Naive thymus-derived CD4-positive, alpha-beta T cell (primary cell): Measurements from ENCODE around the gene PSD2. TPM values are rescaled to one million over a fixed set of nuclear protein-coding genes. Genes with fewer than 3 reads are reported as not detected.
A peak's percentile ranks its signal among the peaks of the same experiment; 100 is the strongest.

Source experiments
- ATAC-seq: fragments of 150-1000 bp; cut with Tn5 transposase; 2 replicates; pipeline ENCODE4 v1.10.0; 2021; ENCODE audit warnings: mild to moderate bottlenecking, moderate library complexity
- CTCF ChIA-PET: fragments of 350-600 bp; sonication (Branson Sonifier 250); formaldehyde crosslinking; loops from one replicate; lab custom pipeline; 2021; ENCODE audit warnings: antibody characterized with exemption; lab: Charles Lee
- POLR2A ChIA-PET: fragments of 350-600 bp; sonication (Branson Sonifier 250); formaldehyde crosslinking; loops from one replicate; lab custom pipeline; 2021; ENCODE audit warnings: antibody characterized with exemption, inconsistent platforms; lab: Charles Lee
- DNase-seq, 9 donors: peaks; one replicate each; pipeline versions ENCODE4 v3.0.0 to v3.0.0-alpha.2; 2020 to 2022; ENCODE audit warnings: mixed read lengths in 1 of 9
- H3K27ac ChIP-seq: one replicate; pipeline ENCODE4 v1.7.0; 2013; ENCODE audit warnings: mild to moderate bottlenecking, low read depth, low read length, moderate library complexity
- H3K27me3 ChIP-seq, 2 donors: one replicate each; pipeline ENCODE4 v1.7.0; 2013; ENCODE audit warnings: low read length in 2 of 2, mild to moderate bottlenecking in 2 of 2, moderate library complexity in 2 of 2; ENCODE audit not compliant: control insufficient read depth in 2 of 2, insufficient read depth in 2 of 2
- H3K36me3 ChIP-seq, 3 experiments: 1 replicate in 2 of 3; 2 replicates in 1 of 3; pipeline ENCODE4 v1.7.0; 2013; ENCODE audit warnings: low read length in 3 of 3, mild to moderate bottlenecking in 3 of 3, moderate library complexity in 1 of 3; ENCODE audit not compliant: insufficient read depth in 3 of 3, control insufficient read depth in 2 of 3
- H3K4me1 ChIP-seq, 2 donors: one replicate each; pipeline ENCODE4 v1.7.0; 2013; ENCODE audit warnings: low read length in 2 of 2, mild to moderate bottlenecking in 2 of 2, moderate library complexity in 1 of 2; ENCODE audit not compliant: control insufficient read depth in 2 of 2, insufficient read depth in 2 of 2
- H3K4me3 ChIP-seq: 2 replicates; pipeline ENCODE4 v1.7.0; 2013; ENCODE audit warnings: mild to moderate bottlenecking, low read length
- H3K9me3 ChIP-seq, 3 experiments: 1 replicate in 2 of 3; 2 replicates in 1 of 3; pipeline ENCODE4 v1.7.0; 2013; ENCODE audit warnings: low read length in 3 of 3; ENCODE audit not compliant: control insufficient read depth in 2 of 3
- H3K27ac Mint-ChIP-seq, 9 donors: one replicate each; pipeline ENCODE4 v1.8.0; 2020 to 2022; ENCODE audit warnings: mixed read lengths in 9 of 9, mild to moderate bottlenecking in 8 of 9, moderate library complexity in 5 of 9, inconsistent platforms in 2 of 9
- H3K27me3 Mint-ChIP-seq, 5 donors: one replicate each; pipeline ENCODE4 v1.8.0; 2021 to 2022; ENCODE audit warnings: mixed read lengths in 5 of 5, mild to moderate bottlenecking in 1 of 5
- H3K36me3 Mint-ChIP-seq, 5 donors: one replicate each; pipeline ENCODE4 v1.8.0; 2020 to 2022; ENCODE audit warnings: mixed read lengths in 5 of 5, mild to moderate bottlenecking in 3 of 5, inconsistent platforms in 1 of 5
- H3K4me1 Mint-ChIP-seq, 7 donors: one replicate each; pipeline ENCODE4 v1.8.0; 2020 to 2022; ENCODE audit warnings: mixed read lengths in 7 of 7, mild to moderate bottlenecking in 3 of 7, inconsistent platforms in 1 of 7
- H3K4me3 Mint-ChIP-seq, 10 donors: one replicate each; pipeline ENCODE4 v1.8.0; 2020 to 2022; ENCODE audit warnings: mild to moderate bottlenecking in 10 of 10, mixed read lengths in 10 of 10, moderate library complexity in 6 of 10, inconsistent platforms in 2 of 10
- H3K9me3 Mint-ChIP-seq, 11 donors: one replicate each; pipeline ENCODE4 v1.8.0; 2020 to 2022; ENCODE audit warnings: mixed read lengths in 11 of 11, mild to moderate bottlenecking in 4 of 11, inconsistent platforms in 1 of 11, moderate library complexity in 1 of 11
- intact Hi-C, 2 donors: fragments of 100-400 bp; cut with micrococcal nuclease; formaldehyde crosslinking; loops; one replicate each; pipeline ENCODE4 v1.15.1; 2023
- polyA plus RNA-seq, 2 donors: library from polyadenylated mRNA; unstranded; fragments of 300-500 nt; fragmentation: Illumina TruSeq; gene quantifications; one replicate each; pipeline ENCODE4 v1.2.3, GENCODE V29; 2021
- total RNA-seq, 6 experiments: library from RNA in 5 of 6; stranded (reverse) in 5 of 6; gene quantifications; 1 replicate in 5 of 6; 2 replicates in 1 of 6; pipeline ENCODE4 v1.2.3 and lab custom pipeline; 2021 to 2026

PSD2 gene
- total and polyA plus RNA-seq, 7 experiments from 2014 or later, result 0.05 to 0.42 TPM; not detected in 5

DNA sequence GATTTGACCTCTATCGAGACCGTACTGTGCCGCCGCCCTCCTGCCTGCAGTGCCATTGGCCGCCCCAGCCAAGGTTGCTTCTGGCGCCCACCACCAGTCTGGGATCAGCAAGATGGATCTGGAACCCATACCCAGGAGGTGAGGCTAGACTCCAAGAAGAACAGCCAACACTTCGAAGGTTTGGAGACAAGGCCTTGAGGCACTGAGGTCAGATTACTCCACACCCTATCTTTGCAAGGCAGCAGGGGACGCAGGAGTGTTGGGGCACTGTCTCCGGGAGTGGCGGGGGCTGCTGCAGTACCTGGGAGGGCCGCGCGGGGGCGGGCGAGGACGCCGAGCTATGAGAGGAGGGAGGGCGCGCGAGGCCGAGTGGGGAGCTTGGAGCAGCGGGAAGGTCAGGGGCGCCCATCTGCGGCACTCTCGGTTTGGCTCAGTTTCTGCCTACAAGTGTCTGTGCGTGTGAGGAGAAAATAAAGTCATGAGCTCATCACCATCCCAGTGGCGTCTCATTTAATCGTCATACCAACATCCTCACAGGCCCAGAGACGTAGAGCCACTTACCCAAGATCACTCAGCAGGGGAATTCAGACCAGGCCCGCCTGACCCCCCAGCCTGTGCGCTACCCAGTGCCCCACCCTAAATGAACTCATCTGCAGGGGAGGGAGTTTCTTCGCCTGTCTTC lies 20.5 kb upstream of the PSD2 start:
- Histone ChIP-seq H3K36me3 (no peaks in the 10 kb centered on the region), H3K27me3 (no peaks in the 10 kb centered on the region), H3K27ac (no peak overlapping the region), H3K9me3 (no peaks in the 10 kb centered on the region), H3K4me1 (no peaks in the 10 kb centered on the region), H3K4me3 (no peak overlapping the region)
- CTCF ChIA-PET, result interaction anchor here (0.6 to 1.4 kb wide), 9 partner anchors 10 to 879 kb away, joined by 3 to 8 read pairs (median 4); no protein-coding TSS in a partner anchor
- ATAC-seq (peak; percentile 94), DNase-seq (peak; percentile 55 to 85 (median 73))
- POLR2A ChIA-PET, result no interaction called here
- peaks cover 0 to 9% (median 0%) of the 10 kb centered on the region in 7 donors for H3K4me1 Mint-ChIP-seq
- H3K27ac Mint-ChIP-seq, result no peak overlapping the region
- peak overlapping the region in 5 of 10 donors; percentile 33 to 61 (median 41) for H3K4me3 Mint-ChIP-seq
- H3K9me3 Mint-ChIP-seq, result peaks cover 0 to 2% (median 0%) of the 10 kb centered on the region in 11 donors
- intact Hi-C loops, result no loop called here
- H3K36me3 Mint-ChIP-seq, result no peaks in the 10 kb centered on the region
- H3K27me3 Mint-ChIP-seq, result peaks cover 0 to 39% (median 0%) of the 10 kb centered on the region in 5 donors

DNA sequence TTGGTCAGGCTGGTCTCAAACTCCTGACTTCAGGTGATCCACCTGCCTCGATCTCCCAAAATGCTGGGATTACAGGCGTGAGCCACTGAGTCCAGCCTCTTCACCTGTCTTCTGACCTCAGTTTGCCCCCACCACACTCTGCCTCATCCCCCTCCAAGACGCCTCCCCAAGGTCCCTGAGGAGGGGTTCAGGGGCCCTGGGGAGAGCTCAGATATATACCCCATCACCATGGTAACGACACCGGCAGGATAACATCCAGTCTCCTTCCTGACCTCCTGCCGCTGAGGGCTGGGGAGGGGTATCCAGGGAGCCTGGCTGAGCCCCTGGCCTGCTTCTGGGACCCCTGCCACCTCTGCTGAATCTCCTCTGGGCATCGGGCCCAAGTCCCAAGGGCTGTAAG lies 19.7 kb upstream of the PSD2 start:
- H3K27me3 Mint-ChIP-seq, result peaks cover 0 to 42% (median 0%) of the 10 kb centered on the region in 5 donors
- H3K4me3 ChIP-seq, result no peak overlapping the region
- peaks cover 0 to 9% (median 0%) of the 10 kb centered on the region in 7 donors for H3K4me1 Mint-ChIP-seq
- H3K36me3 ChIP-seq, result no peaks in the 10 kb centered on the region
- H3K36me3 Mint-ChIP-seq, result no peaks in the 10 kb centered on the region
- no peaks in the 10 kb centered on the region for H3K27me3 ChIP-seq
- H3K4me3 Mint-ChIP-seq, result peak overlapping the region in 1 of 10 donors; percentile 61
- no peak overlapping the region for H3K27ac Mint-ChIP-seq
- ChIA-PET CTCF (interaction anchor here (0.5 to 1.4 kb wide), 5 partner anchors 11 to 193 kb away, joined by 3 to 8 read pairs (median 4); no protein-coding TSS in a partner anchor), POLR2A (interaction anchor here (0.6 kb wide), 1 partner anchor 271 kb away, joined by 5 read pairs; no protein-coding TSS in a partner anchor)
- ATAC-seq, result no peak
- intact Hi-C loops, result no loop called here
- no peaks in the 10 kb centered on the region for H3K9me3 ChIP-seq
- H3K4me1 ChIP-seq, result no peaks in the 10 kb centered on the region
- peaks cover 0 to 2% (median 0%) of the 10 kb centered on the region in 11 donors for H3K9me3 Mint-ChIP-seq
- DNase-seq, result no peak
- H3K27ac ChIP-seq, result no peak overlapping the region

DNA sequence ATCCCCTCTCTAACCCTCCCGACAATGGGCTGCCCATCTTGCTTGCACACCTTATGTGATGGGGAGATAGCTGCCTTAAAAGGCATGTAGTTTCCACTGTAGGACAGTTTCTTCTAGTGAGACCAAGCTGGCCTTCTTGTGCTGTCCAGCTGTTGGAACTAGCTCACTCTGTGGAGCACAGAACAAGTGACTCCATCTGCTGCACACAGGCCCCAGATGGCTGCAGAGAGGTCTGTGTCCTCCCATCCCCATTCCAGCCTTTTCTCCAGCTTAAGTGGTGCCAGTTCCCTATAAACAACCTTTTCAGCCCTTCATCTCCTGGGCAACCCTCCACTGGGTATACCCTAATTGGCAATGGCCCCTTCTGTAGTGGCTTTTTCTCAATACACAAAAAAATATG lies 18.7 kb upstream of the PSD2 start:
- Mint-ChIP-seq H3K4me3 (no peak overlapping the region), H3K9me3 (peaks cover 0 to 2% (median 0%) of the 10 kb centered on the region in 11 donors), H3K36me3 (no peaks in the 10 kb centered on the region), H3K27ac (peak overlapping the region in 2 of 9 donors; percentile 10 to 41), H3K27me3 (peaks cover 0 to 44% (median 0%) of the 10 kb centered on the region in 5 donors), H3K4me1 (peaks cover 0 to 9% (median 0%) of the 10 kb centered on the region in 7 donors)
- POLR2A ChIA-PET, result no interaction called here
- DNase-seq, result no peak
- Histone ChIP-seq H3K4me1 (no peaks in the 10 kb centered on the region), H3K9me3 (no peaks in the 10 kb centered on the region), H3K27me3 (no peaks in the 10 kb centered on the region), H3K36me3 (no peaks in the 10 kb centered on the region), H3K27ac (no peak overlapping the region), H3K4me3 (no peak overlapping the region)
- CTCF ChIA-PET, result interaction anchor here (0.6 to 1.2 kb wide), 3 partner anchors 10 to 370 kb away, joined by 3 to 5 read pairs (median 3); no protein-coding TSS in a partner anchor
- intact Hi-C loops, result no loop called here
- ATAC-seq, result no peak

DNA sequence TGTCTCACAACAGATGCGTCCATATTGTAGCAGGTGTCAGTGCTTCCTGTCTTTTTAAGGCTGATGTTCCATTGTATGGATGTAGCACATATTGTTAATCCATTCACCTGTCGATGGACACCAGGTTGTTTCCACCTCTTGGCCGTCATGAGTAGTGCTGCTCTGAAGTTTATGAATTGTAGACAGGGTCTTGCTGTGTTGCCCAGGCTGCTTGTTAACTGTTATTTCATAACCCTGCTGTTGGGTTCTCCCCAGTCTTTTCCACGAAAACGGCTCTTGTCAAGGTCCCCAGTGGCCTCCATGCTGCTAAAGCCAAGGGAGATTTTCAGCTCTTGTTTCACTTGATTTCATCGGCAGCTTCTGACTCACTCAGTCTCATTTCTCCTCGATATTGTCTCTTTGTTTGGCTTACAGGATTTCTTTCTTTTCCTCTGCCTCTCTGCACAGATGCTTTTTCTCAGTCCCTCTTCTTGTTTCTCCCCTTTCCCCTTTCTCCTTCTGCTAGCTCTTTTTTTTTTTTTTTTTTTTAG lies 12.1 kb upstream of the PSD2 start:
- CTCF ChIA-PET, result interaction anchor here (0.8 kb wide), 1 partner anchor 298 kb away, joined by 3 read pairs; no protein-coding TSS in a partner anchor
- Mint-ChIP-seq H3K9me3 (peaks cover 0 to 2% (median 0%) of the 10 kb centered on the region in 11 donors), H3K27ac (no peak overlapping the region)

DNA sequence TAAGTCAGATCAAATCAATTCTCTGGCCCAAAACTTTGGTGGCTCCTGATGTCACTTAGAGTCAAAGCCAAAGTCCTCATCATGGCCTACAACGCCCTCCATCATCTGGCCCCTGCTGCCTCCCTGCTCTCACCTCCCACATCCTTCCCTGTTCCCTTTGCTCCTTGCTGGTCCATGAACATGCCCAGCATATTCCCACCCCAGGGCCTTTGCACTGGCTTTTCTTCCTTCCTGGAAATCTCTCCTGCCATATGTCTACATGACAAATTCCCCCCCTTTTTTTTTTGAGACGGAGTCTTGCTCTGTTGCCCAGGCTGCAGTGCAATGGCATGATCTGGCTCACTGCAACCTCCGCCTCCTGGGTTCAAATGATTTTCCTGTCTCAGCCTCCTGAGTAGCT lies 11.1 kb upstream of the PSD2 start:
- ChIA-PET CTCF (no interaction called here), POLR2A (no interaction called here)
- Mint-ChIP-seq H3K36me3 (no peaks in the 10 kb centered on the region), H3K27me3 (peaks cover 15 to 38% (median 25%) of the 10 kb centered on the region in 5 donors), H3K27ac (no peak overlapping the region), H3K4me1 (peaks cover 0 to 7% (median 0%) of the 10 kb centered on the region in 7 donors), H3K4me3 (no peak overlapping the region), H3K9me3 (peaks cover 0 to 2% (median 0%) of the 10 kb centered on the region in 11 donors)
- H3K27ac ChIP-seq, result no peak overlapping the region
- peaks cover 0 to 6% of the 10 kb centered on the region in 2 donors for H3K27me3 ChIP-seq
- H3K36me3 ChIP-seq, result no peaks in the 10 kb centered on the region
- ATAC-seq (no peak), DNase-seq (no peak)
- H3K4me3 ChIP-seq, result no peak overlapping the region
- intact Hi-C loops, result no loop called here
- H3K4me1 ChIP-seq, result peaks cover 4% of the 10 kb centered on the region in 2 donors
- H3K9me3 ChIP-seq, result no peaks in the 10 kb centered on the region

More for the DNA sequence above, 12.1 kb upstream of the PSD2 start:
- peaks cover 4% of the 10 kb centered on the region in 2 donors for H3K4me1 ChIP-seq
- H3K4me3 Mint-ChIP-seq, result no peak overlapping the region
- POLR2A ChIA-PET, result no interaction called here
- H3K27me3 ChIP-seq, result peaks cover 0 to 6% of the 10 kb centered on the region in 2 donors
- H3K4me3 ChIP-seq, result no peak overlapping the region
- peaks cover 0 to 7% (median 0%) of the 10 kb centered on the region in 7 donors for H3K4me1 Mint-ChIP-seq
- H3K36me3 ChIP-seq, result no peaks in the 10 kb centered on the region
- no peaks in the 10 kb centered on the region for H3K9me3 ChIP-seq
- ATAC-seq (no peak), DNase-seq (no peak)
- intact Hi-C loops, result no loop called here
- no peak overlapping the region for H3K27ac ChIP-seq
- no peaks in the 10 kb centered on the region for H3K36me3 Mint-ChIP-seq
- peaks cover 15 to 36% (median 25%) of the 10 kb centered on the region in 5 donors for H3K27me3 Mint-ChIP-seq

DNA sequence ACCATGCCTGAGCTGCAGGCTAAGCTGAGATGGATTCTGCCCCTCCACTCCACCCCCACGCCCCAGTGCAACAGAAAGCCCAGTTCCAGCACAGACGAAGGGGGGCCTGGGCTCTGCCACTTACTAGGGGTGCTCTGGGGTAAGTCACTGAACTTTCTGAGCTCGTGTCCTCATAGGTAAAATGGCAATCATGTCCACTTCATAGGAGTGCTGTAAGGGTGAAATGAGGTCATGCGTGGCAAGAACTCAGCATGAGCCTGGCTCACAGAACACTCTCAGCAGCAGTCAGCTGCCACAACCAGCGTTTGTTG lies 8.4 kb upstream of the PSD2 start:
- H3K27ac Mint-ChIP-seq, result no peak overlapping the region
- POLR2A ChIA-PET, result interaction anchor here (0.8 kb wide), 1 partner anchor 76 kb away, joined by 3 read pairs; no protein-coding TSS in a partner anchor
- H3K4me3 ChIP-seq, result no peak overlapping the region

More for the DNA sequence above, 8.4 kb upstream of the PSD2 start:
- no peak for ATAC-seq
- Mint-ChIP-seq H3K4me1 (peaks cover 0 to 7% (median 0%) of the 10 kb centered on the region in 7 donors), H3K36me3 (no peaks in the 10 kb centered on the region), H3K4me3 (peak overlapping the region in 8 of 10 donors; percentile 79 to 88 (median 84)), H3K27me3 (peaks cover 15 to 44% (median 25%) of the 10 kb centered on the region in 5 donors), H3K9me3 (peaks cover 0 to 4% (median 0%) of the 10 kb centered on the region in 11 donors)
- H3K27ac ChIP-seq, result no peak overlapping the region
- no peaks in the 10 kb centered on the region for H3K36me3 ChIP-seq
- intact Hi-C loops, result loop anchor here (1.0 kb wide), 4 partner anchors 57 to 370 kb away; no protein-coding TSS in a partner anchor
- CTCF ChIA-PET, result interaction anchor here (0.7 to 4.2 kb wide), 21 partner anchors 9 to 331 kb away, joined by 3 to 51 read pairs (median 4); no protein-coding TSS in a partner anchor
- no peaks in the 10 kb centered on the region for H3K9me3 ChIP-seq
- H3K4me1 ChIP-seq, result peaks cover 4% of the 10 kb centered on the region in 2 donors
- peaks cover 0 to 6% of the 10 kb centered on the region in 2 donors for H3K27me3 ChIP-seq
- DNase-seq, result no peak
